GM21825 (cell line): ENCODE data around the gene RPS18.
"Not testable (repeated sequence)": the region's sequence is repeated elsewhere in the genome, so short reads cannot be mapped to it uniquely, and the experiment has no call there.

Experiments used
- ATAC-seq: cut with Tn5 transposase; IDR thresholded peaks from one replicate; pipeline ENCODE4 v1.9.1; 2021; ENCODE audit warnings: mild to moderate bottlenecking, moderate library complexity; ENCODE audit not compliant: unreplicated experiment

Gene RPS18

DNA sequence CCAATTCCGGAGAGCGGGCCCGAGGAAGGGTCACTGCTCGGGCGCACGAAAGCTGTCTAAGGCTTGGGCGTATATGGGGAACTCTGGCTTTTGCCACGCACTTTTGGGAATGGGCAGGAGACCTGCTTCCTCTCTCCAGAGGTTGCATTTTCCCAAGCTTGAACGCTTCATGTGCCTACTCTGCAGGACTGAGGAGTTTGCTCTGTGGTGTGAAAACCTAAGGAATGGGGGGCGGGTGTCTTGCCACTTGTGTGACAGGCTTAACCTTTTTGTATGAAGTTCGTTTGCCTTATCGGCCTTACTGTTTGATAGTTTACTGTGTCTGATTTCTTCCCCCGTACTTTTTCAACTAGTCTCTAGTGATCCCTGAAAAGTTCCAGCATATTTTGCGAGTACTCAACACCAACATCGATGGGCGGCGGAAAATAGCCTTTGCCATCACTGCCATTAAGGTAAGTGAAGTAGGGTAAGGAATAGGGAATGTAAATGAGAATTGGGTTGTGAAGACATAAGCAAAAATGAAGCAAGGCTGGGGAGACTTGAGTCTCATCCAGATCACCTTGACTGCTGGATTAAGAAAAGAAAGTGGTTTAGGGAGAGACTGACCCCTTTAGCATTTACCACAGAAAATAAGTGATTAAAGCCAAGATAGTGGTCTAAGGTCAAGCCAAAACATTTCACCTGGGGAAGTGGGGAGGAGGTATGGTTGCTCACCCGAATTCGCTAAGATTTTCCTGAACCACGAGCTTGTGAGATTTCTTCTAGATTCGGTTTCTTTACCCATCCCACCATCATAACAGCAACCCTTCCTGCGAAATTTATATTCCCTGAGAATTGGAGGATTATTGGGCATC lies 627 bp downstream of the RPS18 start:
- ATAC-seq: peak; percentile 5

DNA sequence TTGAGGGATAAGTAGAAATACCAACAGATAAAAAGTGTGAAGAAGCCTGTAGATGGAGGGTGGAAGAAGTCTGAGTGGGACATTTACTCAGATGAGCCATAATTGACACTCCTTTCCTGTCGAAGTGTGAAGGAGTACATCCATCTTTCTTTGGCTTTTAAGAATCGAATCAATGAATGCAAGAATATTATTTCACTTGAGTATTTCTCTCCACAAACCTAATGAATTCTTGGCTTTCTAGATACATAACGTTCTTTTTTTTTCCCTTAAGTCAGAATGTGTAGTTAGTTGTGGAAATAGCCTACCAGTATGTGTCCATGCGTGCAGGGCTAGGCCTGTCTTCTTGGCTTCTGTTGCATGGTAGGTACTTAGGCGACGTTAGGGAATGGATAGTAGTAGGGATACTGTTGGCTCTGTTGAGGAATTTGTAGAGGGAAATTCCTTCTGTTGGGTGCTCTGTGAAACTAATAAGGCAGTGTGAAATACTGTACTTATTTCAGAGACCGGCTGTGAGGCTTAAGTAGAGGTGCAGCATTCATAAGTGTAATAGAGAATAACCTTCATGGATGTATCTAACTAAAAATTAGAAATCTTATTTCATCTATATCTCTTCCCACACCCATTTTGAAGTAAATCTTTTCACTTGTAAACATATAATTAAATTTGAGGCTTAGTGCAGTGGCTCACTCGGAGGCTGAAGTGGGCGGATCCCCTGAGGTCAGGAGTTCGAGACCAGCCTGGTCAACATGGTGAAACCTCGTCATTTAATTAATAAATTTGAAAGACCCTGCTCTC lies 1.5 kb downstream of the RPS18 start:
- no peak for ATAC-seq

DNA sequence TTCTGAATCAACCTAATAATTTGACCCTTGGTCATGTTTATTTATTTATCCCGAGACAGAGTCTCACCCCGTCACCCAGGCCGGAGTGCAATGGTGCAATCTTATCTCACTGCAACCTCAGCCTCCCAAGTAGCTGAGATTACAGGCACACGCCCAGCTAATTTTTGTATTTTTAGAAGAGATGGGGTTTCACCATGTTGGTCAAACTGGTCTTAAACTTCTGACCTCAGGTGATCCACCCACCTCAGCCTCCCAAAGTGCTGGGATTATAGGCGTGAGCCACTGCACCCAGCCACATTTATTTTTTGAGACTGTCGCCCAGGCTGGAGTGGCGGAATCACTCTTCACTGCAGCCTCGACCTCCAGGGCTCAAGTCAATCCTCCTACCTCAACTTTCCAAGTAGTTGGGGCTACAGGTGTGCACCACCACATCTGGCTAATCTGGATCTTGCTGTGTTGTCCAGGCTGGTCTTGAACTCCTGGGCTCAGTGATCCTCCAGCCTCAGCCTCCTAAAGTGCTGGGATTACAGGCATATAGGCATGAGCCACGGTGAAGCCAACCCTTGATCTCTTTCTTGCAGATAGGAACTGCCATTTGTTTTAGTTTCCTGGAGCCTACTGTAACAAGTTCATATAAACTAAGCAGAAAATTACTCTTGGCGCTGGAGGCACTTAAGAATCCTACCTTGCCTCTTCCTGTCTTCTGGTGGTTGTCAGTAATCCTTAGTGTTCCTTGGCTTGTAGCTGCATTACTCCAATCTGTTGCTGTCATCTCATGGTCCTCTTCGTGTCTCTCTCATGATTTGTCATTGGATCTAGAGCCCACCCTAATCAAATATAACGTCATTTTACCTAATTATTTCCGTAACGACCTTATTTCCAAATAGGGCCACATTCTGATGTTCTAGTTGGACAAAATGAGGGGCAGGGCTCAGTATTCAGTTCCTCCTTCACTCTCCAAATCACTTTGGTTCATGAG lies 2.3 kb downstream of the RPS18 start:
- ATAC-seq: no peak

DNA sequence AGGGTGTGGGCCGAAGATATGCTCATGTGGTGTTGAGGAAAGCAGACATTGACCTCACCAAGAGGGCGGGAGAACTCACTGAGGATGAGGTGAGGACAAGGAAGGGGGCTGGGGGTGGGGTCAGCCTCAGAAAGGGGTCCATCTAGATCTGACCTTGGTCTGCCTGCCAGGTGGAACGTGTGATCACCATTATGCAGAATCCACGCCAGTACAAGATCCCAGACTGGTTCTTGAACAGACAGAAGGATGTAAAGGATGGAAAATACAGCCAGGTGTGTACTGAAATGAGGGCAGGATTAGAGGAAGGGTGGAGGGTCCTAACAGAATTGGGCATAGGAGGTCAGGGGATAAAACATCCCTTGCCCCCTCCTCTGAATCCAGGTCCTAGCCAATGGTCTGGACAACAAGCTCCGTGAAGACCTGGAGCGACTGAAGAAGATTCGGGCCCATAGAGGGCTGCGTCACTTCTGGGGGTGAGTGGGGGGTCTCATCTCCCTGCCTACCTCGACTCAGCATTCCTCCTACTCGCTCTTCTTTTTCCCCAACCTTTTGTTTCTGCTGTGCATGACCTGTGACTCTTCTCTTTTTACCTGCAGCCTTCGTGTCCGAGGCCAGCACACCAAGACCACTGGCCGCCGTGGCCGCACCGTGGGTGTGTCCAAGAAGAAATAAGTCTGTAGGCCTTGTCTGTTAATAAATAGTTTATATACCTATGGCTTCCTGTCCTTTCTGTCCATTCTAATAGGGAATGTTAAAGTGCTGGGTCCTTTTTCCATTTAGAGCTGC lies 4.1 kb downstream of the RPS18 start:
- ATAC-seq: not testable (repeated sequence)

DNA sequence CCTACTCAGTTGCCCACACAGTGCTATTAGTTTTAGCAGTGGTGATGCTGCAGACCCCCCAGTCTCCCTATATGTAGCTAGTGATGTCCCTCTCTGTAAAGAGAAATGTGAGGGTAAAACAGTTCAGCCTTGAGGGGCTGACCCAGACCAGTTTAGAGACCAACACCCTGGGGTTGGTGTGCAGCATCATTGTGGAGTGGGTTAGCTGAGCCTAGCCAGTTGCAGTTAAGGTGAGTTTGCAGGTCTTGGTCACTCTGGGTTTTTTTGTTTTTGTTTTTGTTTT lies 4.6 kb downstream of the RPS18 start:
- ATAC-seq: no peak

DNA sequence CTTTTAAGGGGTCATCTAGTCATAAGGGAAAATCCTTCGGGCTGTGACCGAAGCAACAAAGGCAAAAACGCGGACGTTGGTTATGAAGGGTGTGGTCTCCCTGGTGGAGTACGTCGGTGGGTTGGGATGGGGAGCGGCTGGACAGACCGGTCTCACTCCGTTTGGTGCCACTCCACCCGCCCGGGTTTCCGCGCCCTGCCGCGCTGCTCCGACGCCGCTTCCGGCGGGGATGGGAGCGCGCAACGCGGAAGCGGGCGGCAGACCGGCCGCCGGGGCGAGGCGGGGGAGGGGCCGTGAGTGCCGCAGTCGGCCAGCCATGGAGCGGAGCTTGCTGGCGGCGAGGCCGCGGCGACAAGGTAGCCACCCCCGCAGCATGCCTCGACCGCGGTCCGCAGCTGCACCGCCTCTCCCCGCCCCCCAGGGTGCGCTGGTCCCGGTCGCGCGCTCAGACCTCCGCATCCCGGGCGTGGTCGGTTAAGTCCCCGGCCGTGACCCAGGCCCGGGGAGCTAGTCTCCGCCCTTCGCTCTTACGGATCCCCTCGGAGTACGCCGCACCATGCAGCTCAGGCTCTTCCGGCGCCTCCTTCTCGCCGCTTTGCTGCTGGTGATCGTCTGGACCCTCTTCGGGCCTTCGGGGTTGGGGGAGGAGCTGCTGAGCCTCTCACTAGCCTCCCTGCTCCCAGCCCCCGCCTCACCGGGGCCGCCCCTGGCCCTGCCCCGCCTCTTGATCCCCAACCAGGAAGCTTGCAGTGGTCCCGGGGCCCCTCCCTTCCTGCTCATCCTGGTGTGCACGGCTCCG lies 5.2 kb downstream of the RPS18 start, which contains the start of gene B3GALT4:
Gene B3GALT4, plus strand, starts transcription at position 260 of the 799 bp plus-strand sequence. Its CDS starts 297 bp downstream, at position 557.
- ATAC-seq: peak; percentile 48

DNA sequence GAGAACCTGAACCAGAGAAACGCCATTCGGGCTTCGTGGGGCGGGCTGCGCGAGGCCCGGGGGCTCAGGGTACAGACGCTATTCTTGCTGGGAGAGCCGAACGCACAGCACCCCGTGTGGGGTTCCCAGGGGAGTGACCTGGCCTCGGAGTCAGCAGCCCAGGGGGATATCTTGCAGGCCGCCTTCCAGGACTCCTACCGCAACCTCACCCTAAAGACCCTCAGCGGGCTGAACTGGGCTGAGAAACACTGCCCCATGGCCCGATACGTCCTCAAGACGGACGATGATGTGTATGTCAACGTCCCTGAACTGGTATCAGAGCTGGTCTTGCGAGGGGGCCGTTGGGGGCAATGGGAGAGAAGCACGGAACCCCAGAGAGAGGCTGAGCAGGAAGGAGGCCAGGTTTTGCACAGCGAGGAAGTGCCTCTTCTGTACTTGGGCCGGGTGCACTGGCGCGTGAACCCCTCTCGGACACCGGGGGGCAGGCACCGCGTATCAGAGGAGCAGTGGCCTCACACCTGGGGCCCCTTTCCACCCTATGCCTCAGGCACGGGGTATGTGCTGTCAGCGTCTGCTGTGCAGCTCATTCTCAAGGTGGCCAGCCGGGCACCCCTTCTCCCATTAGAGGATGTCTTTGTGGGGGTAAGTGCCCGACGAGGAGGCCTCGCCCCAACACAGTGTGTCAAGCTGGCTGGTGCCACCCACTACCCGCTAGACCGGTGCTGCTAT lies 6.0 kb downstream of the RPS18 start:
- peak; percentile 0 for ATAC-seq

DNA sequence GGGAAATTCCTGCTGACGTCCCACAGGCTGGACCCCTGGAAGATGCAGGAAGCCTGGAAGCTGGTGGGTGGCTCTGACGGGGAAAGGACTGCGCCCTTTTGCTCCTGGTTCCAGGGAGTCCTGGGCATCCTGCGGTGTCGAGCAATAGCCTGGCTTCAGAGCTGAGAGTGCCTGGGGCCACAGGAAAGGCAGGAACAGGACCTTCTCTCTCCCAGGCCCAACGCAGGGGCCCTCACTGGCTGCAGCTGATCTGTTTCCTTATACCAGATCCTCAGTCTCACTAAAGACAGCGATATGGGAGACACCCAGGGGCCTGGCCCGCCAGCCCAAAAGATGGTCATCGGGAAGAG lies 6.5 kb downstream of the RPS18 start:
- ATAC-seq: no peak

DNA sequence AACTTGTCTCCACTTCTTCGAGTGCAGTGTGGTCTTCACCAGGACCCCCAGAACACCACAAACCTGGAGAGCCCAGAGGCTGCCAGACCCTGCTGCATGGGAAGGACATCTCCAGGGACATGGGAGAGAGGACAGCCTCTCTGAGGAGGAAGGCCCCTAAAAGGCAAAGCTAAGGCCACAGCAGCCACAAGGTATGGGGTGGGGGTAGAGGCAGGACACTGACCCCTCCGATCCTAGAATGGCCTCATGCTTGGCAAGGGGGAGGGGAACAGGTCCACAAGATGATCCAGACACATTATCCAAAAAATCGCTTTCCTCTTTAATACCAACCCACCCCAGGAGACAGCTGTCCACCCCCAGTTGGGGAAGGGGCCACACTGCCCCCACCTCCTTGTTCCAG lies 6.9 kb downstream of the RPS18 start:
- no peak for ATAC-seq

DNA sequence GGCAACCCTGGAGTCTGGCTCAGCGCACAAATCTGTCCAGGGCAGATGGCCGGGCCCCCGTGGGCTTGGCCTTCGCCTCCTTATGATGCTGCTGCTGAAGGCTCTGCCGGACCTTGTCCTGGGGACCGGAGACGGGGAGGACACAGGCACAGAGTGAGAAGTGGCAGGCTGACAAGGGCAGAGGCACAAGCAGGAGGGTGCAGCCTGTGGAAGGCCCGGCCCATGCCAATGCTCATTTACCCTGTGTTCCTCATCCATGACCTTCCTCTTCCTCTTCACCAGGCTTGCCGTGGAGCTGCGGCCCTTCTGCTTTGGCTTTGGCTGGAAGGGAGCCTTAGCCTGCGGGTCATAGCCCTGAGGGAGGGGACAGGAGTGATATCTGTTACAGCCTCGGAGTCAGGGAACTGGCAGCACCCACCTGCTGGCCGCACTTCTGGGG lies 7.4 kb downstream of the RPS18 start:
- no peak for ATAC-seq

DNA sequence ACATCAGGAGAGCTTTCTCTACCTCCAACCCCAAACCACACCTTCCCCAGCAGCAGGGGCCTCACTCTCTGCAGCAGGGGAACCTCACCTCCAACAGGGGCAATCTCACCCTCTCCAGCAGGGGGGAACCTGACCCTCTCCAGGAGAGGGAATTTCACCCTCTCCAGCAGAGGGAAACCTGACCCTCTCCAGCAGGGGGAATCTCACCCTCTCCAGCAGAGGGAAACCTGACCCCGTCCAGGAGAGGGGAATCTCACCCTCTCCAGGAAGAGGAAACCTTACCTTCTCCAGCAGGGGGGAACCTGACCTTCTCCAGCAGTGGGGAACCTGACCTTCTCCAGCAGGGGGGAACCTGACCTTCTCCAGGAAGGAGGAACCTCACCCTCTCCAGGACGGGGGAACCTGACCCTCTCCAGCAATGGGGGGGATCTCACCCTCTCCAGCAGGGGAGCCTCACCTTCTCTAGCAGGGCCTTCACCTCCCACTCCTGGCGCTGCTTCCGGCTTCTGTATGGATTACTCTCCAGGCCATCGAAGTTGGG lies 8.2 kb downstream of the RPS18 start:
- ATAC-seq: no peak

DNA sequence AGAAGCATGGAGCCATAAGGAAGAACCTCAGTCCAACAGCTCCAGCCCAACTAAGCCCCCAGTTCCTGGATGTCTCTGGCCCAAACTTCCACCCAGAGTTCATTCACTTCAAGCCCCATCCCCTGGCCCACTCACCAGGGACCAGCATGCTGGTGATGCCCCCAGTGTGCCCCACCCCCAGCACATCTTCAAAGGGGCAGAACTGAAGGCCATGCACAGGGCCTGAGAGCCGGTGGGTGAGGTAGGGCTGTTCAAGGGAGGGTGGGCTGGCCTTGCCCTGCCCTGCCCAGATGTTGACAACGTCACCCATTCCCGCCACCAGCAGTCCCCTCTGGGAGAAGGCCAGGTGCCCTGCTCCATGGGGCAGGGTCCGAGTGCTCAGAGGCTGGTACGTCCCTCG lies 8.7 kb downstream of the RPS18 start:
- ATAC-seq: no peak

DNA sequence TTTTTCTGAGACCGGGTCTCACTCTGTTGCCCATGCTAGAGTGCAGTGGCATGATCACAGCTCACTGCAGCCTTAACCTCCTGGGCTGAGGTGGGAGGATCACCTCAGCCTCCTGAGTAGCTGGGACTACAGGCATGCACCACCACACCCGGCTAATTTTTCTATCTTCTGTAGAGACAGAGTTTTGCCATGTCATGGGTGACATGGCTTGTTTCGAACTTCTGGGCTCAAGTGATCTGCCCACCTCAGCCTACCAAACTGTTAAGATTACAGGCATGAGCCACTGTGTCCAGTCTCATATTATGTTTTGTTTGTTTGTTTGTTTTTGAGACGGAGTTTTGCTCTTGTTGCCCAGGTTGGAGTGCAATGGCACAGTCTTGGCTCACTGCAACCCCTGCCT lies 13.3 kb downstream of the RPS18 start:
- ATAC-seq: not testable (repeated sequence)

DNA sequence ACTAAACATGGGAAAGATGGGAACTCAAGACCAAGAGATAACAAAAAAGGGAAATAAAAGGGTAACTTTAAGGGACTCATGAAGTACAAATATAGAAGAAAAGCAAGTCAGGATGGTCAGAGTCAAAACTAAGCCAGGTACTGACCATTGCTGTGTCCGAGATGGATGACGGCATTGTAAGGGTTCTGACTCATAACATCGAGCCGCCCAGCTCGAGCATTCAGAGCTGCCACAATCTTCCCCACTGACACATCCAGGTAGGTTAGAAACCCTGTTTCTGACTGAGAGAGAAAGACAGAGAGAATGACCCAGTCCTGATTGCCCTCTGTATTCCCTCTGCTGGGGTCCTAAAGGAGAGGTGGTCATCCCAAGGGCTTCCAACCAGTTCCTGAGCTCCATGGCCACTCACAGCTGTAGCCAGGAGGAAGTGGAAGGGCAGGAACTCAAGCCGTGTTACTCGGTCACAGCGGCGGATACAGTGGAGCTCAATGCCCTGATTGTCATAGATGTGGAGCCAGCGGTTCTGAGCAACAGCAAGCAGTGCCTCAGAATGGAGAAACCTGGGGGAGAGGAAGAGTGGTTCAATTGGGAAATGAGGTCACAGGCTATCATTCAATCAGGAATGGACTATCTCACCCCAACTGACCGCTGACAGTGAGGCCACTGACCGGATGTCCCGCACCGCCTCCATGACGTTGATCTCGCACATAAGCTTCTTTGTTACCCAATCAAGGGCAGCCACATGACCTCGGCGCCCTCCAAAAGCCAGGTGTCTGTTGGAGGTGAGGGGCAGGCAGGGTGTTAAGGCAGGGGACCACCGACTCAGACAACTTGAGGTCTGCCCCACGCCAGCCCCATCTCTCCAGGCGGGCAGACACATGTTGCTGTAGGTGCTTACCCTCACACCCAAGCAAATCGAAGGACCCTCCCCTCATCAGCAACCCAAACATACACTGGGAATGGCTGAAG lies 15.4 kb downstream of the RPS18 start:
- no peak for ATAC-seq

DNA sequence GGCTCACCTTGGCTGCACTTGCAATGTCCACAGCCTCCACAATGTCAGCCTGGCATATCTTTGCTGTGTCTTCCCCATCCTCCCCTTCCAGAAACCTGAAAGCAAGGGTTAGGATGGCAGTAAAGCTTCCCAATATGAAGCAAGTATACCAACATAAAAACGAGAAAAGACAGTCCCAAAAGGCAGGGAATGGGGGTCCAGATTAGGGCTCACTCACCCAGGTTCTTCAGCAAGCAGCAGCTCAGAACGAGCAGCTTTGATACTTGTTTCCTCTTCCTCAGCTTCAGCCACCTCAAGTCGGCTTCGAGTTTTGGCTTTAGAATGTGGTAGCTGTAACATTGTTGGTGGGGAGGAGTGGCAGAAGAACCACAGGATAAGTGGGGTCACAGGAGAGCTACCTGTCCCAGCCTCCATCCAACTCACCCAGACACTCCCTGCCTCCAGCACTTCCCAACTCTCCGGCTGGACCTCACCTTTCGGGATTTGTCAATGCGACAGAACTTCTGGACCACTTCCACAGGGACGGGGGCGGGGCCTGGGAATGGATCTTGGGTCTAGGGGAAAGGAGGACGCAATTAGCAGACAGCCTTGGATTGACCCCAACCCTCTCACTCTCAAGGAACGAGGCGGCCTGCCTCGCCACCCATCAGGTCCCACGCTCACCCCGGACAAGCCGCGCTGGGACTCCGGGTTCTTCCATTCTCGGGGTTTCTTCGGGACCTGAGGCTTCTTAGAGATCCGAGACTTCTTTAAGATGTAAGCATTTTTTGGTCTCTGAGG lies 16.5 kb downstream of the RPS18 start:
- ATAC-seq: no peak

DNA sequence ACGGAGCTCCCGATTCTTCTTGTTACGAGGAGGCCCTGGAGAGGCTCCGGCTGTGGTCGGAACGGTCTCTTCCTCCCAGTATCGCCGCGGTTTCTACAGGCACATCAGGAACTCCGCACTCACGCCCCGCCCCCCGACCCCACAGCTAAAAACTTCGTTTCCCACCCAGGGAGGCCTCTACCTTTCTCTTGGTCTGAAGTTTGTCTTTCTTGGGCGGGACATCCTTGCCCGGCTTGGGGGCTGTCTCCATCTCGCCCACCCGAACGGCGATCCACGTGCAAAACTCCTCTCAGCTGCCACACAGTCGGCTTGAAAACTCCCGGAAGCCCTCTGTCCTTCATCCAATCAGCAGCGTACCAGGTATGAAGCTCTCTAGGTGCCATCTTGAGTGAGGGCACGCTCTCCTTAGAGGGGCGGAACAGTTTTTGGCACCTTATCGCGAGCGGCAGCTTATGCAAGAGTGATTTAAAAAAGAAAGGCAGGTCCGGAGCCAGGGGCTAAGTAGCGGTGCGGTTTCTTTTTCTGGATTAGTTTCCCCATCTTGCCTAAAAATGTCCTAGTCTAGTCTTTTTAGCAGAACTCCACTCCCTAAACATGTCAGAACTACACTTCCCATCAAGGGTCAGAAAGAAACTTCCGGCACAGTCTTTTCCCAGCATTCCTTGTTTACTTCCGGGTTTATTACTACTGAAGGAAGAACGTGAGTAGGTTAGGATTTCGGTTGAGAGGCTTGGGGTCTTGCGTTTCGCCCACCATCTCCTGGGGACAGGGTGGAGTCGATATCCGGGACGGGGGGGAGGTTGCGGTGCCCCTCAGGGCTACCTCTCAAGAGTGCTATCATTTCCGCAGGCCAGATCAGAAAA lies 17.3 kb downstream of the RPS18 start, which contains the start of the genes PFDN6 and WDR46:
Gene PFDN6, plus strand, starts transcription at position 681 of the 863 bp plus-strand sequence. CDS start 256 bp downstream, outside the sequence.
Gene WDR46, minus strand, starts transcription at position 319 of the 863 bp plus-strand sequence. Its CDS starts 69 bp downstream, at position 250.
- peak; percentile 71 for ATAC-seq
